ENCODE data around the gene TBCD. TPM values are rescaled to one million over a fixed set of nuclear protein-coding genes. Genes with fewer than 3 reads are reported as not detected.

Gene TBCD
- total RNA-seq, 2 donors from 2014 or later: 72.5 to 80.5 TPM

GRCh38 chr17:82901856-82902255 is 150.0 kb downstream of the TBCD start:
- intact Hi-C loops (cut with DNase I): no loop called here
- DNase-seq (ENCODE audit: low spot score): no peak

GRCh38 chr17:82902972-82903874 is 151.4 kb downstream of the TBCD start:
- intact Hi-C loops (cut with DNase I): no loop called here
- DNase-seq (ENCODE audit: low spot score): no peak

GRCh38 chr17:82905130-82905529 is 153.3 kb downstream of the TBCD start:
- intact Hi-C loops (cut with DNase I): no loop called here
- no peak for DNase-seq (ENCODE audit: low spot score)

- intact Hi-C loops (cut with DNase I): no loop called here
- no peak for DNase-seq (ENCODE audit: low spot score)
Observed at GRCh38 chr17:82907797-82908542, 156.1 kb downstream of the TBCD start.

GRCh38 chr17:82908543-82909160 is 156.8 kb downstream of the TBCD start:
- DNase-seq (ENCODE audit: low spot score): no peak
- intact Hi-C loops (cut with DNase I): no loop called here

GRCh38 chr17:82909322-82909904 is 157.5 kb downstream of the TBCD start:
- no peak for DNase-seq (ENCODE audit: low spot score)
- intact Hi-C loops (cut with DNase I): no loop called here

- no peak for DNase-seq (ENCODE audit: low spot score)
- intact Hi-C loops (cut with DNase I): loop anchor here (5.0 to 10.0 kb wide), 2 partner anchors 105 to 128 kb away; no protein-coding TSS in a partner anchor
Observed at GRCh38 chr17:82910041-82910481, 158.2 kb downstream of the TBCD start.

- intact Hi-C loops (cut with DNase I): loop anchor here (5.0 to 10.0 kb wide), 2 partner anchors 106 to 128 kb away; no protein-coding TSS in a partner anchor
- no peak for DNase-seq (ENCODE audit: low spot score)
Observed at GRCh38 chr17:82910770-82911169, 158.9 kb downstream of the TBCD start.

- intact Hi-C loops (cut with DNase I): loop anchor here (5.0 to 10.0 kb wide), 2 partner anchors 107 to 130 kb away; no protein-coding TSS in a partner anchor
- no peak for DNase-seq (ENCODE audit: low spot score)
Observed at GRCh38 chr17:82911822-82912221, 160.0 kb downstream of the TBCD start.

GRCh38 chr17:82912484-82913089 is 160.7 kb downstream of the TBCD start:
- intact Hi-C loops (cut with DNase I): loop anchor here (5.0 to 10.0 kb wide), 2 partner anchors 108 to 130 kb away; no protein-coding TSS in a partner anchor
- DNase-seq (ENCODE audit: low spot score): no peak

GRCh38 chr17:82913304-82914043 is 161.6 kb downstream of the TBCD start:
- intact Hi-C loops (cut with DNase I): loop anchor here (5.0 to 10.0 kb wide), 2 partner anchors 109 to 131 kb away; no protein-coding TSS in a partner anchor
- DNase-seq (ENCODE audit: low spot score): no peak

GRCh38 chr17:82914375-82914774 is 162.5 kb downstream of the TBCD start:
- no peak for DNase-seq (ENCODE audit: low spot score)
- intact Hi-C loops (cut with DNase I): loop anchor here (5.0 to 10.0 kb wide), 2 partner anchors 110 to 132 kb away; no protein-coding TSS in a partner anchor

- DNase-seq (ENCODE audit: low spot score): no peak
- intact Hi-C loops (cut with DNase I): loop anchor here in 1 of 2 donors (10.0 kb wide), 1 partner anchor 110 kb away; no protein-coding TSS in a partner anchor
Observed at GRCh38 chr17:82915010-82915756, 163.3 kb downstream of the TBCD start.

GRCh38 chr17:82915757-82916027 is 163.8 kb downstream of the TBCD start:
- intact Hi-C loops (cut with DNase I): loop anchor here in 1 of 2 donors (10.0 kb wide), 1 partner anchor 111 kb away; no protein-coding TSS in a partner anchor
- no peak for DNase-seq (ENCODE audit: low spot score)

- intact Hi-C loops (cut with DNase I): loop anchor here in 1 of 2 donors (10.0 kb wide), 1 partner anchor 113 kb away; no protein-coding TSS in a partner anchor
- no peak for DNase-seq (ENCODE audit: low spot score)
Observed at GRCh38 chr17:82917699-82918345, 166.0 kb downstream of the TBCD start.

GRCh38 chr17:82918508-82918907 is 166.6 kb downstream of the TBCD start:
- no peak for DNase-seq (ENCODE audit: low spot score)
- intact Hi-C loops (cut with DNase I): loop anchor here in 1 of 2 donors (10.0 kb wide), 1 partner anchor 114 kb away; no protein-coding TSS in a partner anchor

- intact Hi-C loops (cut with DNase I): no loop called here
- no peak for DNase-seq (ENCODE audit: low spot score)
Observed at GRCh38 chr17:82920150-82920549, 168.3 kb downstream of the TBCD start.

Measured in posterior vena cava (tissue), 2 donors.